ENCODE measurements around the gene RELCH.

The RELCH gene

GRCh38 chr18:62318228-62319180 is 131.4 kb downstream of the RELCH start:
- H3K27ac ChIP-seq, result no peak overlapping the region
- no peak for TF ChIP-seq ZFX (IDR thresholded peaks at IDR 0.05; ENCODE audit: borderline replicate concordance)
- TF ChIP-seq CTCF (IDR thresholded peaks at IDR 0.05), result no peak

GRCh38 chr18:62321201-62321600 is 134.1 kb downstream of the RELCH start:
- TF ChIP-seq CTCF (IDR thresholded peaks at IDR 0.05) (no peak), ZFX (IDR thresholded peaks at IDR 0.05; ENCODE audit: borderline replicate concordance) (no peak)
- no peak overlapping the region for H3K27ac ChIP-seq

GRCh38 chr18:62323483-62324180 is 136.6 kb downstream of the RELCH start:
- H3K27ac ChIP-seq, result no peak overlapping the region
- no peak for TF ChIP-seq CTCF (IDR thresholded peaks at IDR 0.05)
- no peak for TF ChIP-seq ZFX (IDR thresholded peaks at IDR 0.05; ENCODE audit: borderline replicate concordance)

GRCh38 chr18:62324181-62324828 is 137.2 kb downstream of the RELCH start:
- H3K27ac ChIP-seq, result no peak overlapping the region
- TF ChIP-seq ZFX (IDR thresholded peaks at IDR 0.05; ENCODE audit: borderline replicate concordance) (no peak), CTCF (IDR thresholded peaks at IDR 0.05) (no peak)

GRCh38 chr18:62324917-62325805 is 138.1 kb downstream of the RELCH start, which contains the start of gene TNFRSF11A:
TNFRSF11A (plus strand) TSS chr18:62325310; CDS start chr18:62325353, 43 bp downstream.
- TF ChIP-seq CTCF (IDR thresholded peaks at IDR 0.05) (peak; percentile 89), ZFX (IDR thresholded peaks at IDR 0.05; ENCODE audit: borderline replicate concordance) (no peak)
- no peak within 1 kb of the TSS for H3K27ac ChIP-seq

GRCh38 chr18:62325806-62326645 is 139.0 kb downstream of the RELCH start:
- no peak overlapping the region for H3K27ac ChIP-seq
- TF ChIP-seq CTCF (IDR thresholded peaks at IDR 0.05) (no peak), ZFX (IDR thresholded peaks at IDR 0.05; ENCODE audit: borderline replicate concordance) (no peak)

All from 22Rv1 (cell line).